Loucy (cell line): ENCODE measurements around the gene TLX2.

ENCODE experiments used
- EZH2phosphoT487 ChIP-seq: fragments of 200-600 bp; IDR thresholded peaks from 2 replicates; pipeline ENCODE4 v1.6.1; 2018; ENCODE audit warnings: antibody characterized with exemption, mild to moderate bottlenecking, moderate library complexity, borderline replicate concordance
- TF ChIP-seq, protein P1 (sequence below): fragments of 200-600 bp; sonication (generic); conservative IDR thresholded peaks from 2 replicates; pipeline ENCODE4 v1.5.1; 2014; ENCODE audit warnings: mild to moderate bottlenecking, antibody characterized with exemption, low read length

GRCh38 chr2:74544634-74545033 lies 30.4 kb downstream of the TLX2 start:
- no peak for TF ChIP-seq EZH2phosphoT487
- TF ChIP-seq, protein P1, sequence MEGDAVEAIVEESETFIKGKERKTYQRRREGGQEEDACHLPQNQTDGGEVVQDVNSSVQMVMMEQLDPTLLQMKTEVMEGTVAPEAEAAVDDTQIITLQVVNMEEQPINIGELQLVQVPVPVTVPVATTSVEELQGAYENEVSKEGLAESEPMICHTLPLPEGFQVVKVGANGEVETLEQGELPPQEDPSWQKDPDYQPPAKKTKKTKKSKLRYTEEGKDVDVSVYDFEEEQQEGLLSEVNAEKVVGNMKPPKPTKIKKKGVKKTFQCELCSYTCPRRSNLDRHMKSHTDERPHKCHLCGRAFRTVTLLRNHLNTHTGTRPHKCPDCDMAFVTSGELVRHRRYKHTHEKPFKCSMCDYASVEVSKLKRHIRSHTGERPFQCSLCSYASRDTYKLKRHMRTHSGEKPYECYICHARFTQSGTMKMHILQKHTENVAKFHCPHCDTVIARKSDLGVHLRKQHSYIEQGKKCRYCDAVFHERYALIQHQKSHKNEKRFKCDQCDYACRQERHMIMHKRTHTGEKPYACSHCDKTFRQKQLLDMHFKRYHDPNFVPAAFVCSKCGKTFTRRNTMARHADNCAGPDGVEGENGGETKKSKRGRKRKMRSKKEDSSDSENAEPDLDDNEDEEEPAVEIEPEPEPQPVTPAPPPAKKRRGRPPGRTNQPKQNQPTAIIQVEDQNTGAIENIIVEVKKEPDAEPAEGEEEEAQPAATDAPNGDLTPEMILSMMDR: peak; percentile 52
